HG03095 (cell line): ENCODE measurements around the gene PTPRE.

Experiments used
- ATAC-seq: cut with Tn5 transposase; IDR thresholded peaks from one replicate; pipeline ENCODE4 v1.9.1; 2021; ENCODE audit warnings: moderate library complexity; ENCODE audit not compliant: unreplicated experiment

PTPRE gene

DNA sequence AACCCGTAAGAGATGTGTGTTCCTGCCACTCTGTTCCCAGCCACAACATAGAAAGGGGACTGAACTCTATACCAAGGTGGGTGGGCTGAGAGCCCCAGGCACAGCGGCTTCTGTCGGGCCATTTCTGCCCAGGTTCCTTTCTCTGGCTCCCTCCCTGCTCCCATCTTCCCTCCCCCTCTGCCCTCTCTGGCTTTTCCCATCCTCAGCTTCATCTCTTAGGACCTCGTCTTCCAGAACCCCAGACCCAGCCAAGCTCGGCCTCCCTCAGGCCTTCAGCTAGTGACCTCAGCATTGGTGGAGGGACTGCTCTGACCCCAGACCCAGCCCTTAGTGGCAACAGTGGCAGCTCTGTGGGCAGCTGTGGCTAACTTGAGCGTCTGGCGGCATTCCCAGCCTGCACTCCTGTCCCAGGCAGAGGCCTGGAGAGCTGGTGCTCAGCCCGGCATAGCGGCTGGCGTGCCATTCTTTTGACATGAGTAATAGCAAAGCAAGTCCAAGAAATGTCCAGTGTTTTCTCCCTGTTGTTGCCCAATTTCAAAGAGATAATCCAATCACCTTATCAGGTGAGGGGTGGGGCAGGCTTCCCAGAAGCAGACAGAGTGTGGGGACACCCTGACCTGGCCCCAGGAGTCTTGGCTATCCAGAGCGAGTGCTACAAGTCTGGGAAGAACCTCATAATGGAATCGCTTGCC, 15.9 kb downstream of the PTPRE start:
- ATAC-seq, result no peak

GRCh38 chr10:127923646-127924045, 16.7 kb downstream of the PTPRE start:
- ATAC-seq, result no peak

GRCh38 chr10:127925471-127926207, 18.7 kb downstream of the PTPRE start:
- ATAC-seq, result no peak

DNA sequence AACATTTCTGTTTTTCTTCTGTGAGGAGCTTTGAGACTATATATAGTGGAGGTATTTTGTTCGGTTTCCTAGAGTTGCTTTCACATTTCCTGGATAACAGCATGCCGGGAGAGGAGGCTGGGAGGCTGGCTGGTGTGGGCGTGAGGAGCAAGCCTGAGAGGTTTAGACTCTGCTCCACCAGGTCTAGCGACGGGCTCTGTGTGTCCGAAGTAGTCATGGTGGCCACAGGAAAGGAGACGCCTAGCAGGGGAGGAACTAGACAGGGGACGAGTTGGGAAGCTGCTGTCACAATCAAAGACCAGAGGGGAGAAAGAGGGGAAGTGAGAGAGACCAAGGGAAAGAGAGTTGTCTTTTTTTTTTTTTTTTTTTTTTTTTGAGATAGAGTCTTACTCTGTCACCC, 19.6 kb downstream of the PTPRE start:
- ATAC-seq, result no peak

DNA sequence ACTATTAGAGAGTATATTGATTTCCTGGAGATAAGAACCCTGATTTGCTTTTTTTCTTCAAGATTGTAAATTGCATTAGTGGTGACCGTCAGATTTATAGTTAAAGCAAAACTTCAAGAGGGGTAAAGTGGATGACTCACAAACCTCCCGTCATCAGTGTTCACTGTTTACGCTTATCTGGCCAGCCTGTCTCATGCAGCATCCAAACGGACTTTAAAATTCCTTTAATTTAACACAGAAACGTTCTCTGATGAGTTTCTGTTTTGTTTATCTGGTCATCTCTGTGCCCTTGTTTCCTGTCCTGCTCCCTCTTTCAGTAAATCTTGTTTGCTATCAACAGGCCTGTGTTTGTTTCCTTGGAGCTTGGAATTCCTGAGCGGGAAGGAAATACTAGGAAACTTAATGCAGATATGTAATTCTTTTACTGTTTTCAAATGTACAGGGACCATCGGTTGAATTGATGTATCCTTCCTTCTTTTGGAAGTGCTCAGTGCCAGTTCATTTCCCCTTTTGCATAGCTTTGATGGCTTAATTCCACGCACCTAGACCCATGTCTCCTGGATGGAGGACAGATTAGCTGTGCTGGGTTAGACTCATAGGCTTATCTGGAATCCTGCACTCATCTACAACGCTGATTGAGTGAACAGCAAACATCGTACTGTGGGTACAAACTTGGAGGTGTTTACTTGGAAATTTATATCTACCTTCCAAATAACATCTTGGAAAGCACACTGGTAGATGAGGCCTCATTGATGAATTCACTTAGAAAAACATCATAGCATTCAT, 21.3 kb downstream of the PTPRE start:
- ATAC-seq, result no peak

DNA sequence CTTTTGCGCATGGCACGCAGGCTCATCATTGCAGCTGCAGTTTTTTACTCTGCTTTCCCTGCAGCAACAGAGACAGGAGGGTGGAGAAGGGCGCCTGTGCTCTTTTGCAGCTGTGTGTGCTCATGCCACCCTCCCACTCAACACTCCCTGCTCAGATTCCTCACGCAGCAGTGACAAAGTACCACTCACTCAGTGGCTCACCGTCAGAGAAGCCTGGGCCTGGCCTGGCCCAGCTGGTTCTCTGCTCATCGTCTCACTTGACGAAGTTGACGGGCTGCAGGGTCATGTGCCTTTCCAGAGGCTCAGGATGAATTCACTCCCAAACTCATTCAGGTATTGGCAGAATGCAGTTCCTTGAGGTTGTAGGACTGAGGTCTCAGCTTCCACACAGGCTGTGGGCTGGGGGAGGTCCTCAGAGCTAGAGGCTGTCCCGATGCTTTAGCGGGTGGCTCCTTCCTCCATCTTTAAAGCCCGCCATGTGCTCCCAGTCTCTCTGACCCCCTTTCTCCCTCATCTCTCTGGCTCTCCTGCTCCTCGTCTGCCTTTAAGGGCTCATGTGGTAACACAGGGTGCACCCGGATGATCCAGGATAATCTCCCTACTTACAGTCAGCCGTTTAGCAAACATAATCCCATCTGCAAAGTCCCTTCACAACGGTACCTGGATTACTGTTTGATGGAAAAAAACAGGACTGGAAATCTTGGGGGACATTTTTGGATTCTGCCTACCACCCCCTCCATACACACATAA, 25.8 kb downstream of the PTPRE start:
- no peak for ATAC-seq

DNA sequence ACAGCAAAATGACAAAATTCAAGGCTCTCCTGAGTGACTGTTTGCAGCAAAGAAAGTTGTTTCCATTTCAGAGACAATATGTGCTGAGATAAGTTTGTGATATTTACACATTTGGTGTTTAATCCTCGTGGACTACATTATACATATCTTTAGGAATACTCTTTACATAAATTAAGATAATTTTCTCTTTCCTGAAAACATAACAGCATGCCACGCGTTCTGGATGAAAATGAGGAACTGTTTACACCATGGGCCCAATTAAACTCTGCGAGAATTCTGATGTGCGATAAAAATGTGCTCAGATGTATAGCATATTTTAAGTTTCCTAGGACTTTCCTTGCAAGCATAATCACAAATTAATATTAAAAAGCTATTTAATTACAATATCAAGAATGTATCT, 26.4 kb downstream of the PTPRE start:
- ATAC-seq, result no peak

DNA sequence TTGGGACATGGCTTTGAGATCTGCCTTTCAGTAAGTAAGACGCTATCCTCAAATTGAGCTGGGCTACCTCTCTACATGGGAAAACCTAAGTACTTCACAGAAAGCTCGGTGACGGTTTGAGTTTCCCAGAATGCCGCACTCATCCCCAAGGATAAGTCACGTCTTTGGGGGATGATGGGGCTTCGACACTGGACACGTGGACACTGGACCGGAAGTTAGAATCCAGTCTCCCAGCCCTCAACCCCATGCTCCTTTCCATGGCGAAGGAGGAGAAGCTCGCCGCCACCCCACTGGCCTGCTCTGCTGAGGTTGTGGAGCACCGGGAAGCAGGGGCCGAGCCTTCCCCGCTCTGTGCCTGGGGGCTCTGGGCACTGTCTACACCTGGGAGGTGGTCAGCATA, 27.5 kb downstream of the PTPRE start:
- no peak for ATAC-seq

DNA sequence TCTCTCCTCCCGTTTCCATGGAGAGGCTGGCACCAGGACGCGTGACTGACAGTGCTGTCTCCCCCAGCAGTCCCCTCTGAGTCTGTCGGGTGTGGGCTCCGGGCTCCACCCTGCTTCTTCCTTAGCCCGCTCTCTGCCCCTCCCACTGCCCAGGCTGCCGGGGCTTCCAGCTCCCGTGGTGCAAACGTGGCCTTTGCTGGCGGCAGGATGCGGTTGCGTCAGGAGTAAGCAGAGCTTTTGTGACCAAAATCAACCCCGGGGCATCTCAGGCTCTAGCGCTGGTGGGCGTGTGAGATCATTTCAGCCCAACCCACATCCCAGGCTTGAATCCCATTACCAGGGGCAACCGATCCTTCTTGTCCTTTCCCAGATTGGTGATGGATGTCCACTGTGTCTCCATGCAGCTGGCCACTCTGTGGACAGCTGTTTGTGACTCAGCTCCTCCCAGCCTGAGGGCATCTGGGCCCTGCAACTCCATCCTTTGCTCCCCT, 28.2 kb downstream of the PTPRE start:
- ATAC-seq, result no peak

GRCh38 chr10:127937069-127937468, 30.2 kb downstream of the PTPRE start:
- no peak for ATAC-seq

DNA sequence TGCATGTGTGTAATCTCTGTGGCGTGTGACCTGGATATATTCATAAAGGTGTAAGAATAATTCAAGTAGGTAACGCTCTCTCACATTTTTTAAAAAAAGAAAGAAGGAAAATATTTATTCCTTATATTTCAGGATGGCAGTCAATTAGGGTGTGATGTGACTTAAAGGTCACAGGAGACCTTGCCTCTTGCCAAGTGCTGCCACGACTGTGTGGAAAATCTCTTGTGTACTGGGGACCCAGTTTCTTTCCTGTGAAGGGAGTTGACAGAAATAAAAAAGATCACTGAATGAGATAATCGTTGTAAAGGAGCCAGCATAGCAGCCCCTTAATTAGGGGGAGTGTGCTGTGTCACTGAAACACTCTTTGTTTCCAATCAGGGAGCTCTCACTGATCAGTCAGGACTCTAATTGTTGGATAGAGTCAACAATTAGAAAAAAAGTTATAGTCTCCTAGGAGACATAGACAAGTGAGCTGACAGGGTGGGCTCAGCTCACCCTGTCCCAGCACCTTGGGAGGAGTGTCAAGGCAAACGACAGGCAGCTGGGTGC, 31.1 kb downstream of the PTPRE start:
- ATAC-seq, result no peak

GRCh38 chr10:127939786-127940330, 33.0 kb downstream of the PTPRE start:
- ATAC-seq, result no peak

DNA sequence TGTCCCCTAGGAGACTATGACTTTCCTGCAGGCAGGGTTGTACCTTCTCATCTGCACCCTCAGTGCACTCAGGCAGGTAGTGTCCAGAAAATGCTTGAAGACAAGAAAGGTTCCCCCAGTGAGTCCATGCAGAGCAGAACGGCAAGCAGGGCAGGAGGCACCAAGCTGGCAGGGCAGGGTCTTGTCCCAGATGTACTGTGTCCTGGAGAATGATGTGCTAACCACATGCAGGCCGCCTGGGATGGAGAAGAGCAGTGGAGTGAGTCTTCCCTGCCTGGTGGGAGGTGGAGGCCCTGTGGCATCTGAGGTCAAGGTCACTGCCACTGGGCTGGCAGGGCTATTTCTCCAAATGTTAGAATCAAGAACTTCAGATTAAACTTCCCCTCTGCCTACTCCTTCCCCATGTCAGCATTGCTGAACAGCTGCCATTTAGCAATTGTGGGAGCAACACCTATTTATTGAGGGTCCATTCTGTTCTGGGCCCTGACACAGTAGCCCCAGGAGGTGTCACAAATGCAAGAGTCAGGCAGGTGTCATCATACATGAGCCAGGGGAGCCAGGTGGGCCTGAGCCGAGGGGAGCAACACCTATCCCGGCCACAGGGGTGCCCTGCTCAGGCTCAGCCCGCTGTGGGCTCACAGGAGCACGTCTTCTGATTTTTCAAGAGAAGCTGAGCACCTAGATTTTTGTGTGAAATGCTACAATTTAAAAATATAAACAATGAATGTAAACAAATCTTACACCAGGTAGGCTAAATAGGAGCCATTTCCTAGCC, 34.1 kb downstream of the PTPRE start:
- no peak for ATAC-seq

DNA sequence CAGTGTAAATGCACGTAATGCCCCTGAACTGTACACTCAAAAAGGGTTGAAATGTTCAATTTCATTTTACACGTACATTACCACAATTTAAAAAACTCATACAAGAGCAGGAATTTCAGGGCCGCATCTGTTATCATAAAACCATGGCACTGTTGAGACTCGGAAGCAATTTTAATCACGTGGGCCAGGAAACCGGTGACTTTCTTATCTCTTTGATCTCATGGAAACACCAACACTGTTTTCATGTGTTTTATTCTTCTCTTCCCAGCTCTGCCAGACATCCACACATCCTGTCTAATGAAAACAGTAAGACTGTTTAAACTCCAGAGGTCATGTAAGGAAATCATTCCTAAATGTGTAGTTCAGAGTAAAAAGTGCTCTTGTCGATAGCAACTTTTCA, 35.9 kb downstream of the PTPRE start:
- ATAC-seq, result no peak

DNA sequence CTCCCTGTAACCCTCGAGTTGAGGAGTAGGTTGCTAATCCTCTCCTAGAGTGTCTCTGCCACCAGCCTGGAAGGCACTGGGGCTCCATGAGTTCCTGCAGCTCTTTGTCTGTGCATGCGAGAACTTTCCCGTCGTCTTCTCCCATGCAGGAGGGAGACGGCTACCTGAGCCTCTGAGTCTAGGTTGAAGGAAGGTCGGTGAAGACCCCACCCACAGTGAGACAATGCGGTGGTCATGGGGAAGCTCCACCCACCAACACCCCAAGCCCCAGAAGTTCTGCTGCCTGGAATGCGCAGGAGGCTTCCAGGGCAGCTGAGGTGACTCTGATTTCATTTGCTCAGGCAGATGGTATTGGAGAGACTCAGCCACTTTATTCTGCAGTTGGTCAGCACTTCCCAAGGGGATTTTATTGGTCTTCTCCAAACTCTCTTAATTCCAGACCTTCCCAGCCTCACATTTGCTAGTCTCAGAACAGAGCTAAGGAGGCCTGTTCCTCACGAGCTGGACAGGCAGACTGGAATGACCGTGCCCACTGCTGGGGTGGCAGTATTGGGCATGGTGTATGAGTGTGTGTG, 36.5 kb downstream of the PTPRE start:
- ATAC-seq, result no peak

DNA sequence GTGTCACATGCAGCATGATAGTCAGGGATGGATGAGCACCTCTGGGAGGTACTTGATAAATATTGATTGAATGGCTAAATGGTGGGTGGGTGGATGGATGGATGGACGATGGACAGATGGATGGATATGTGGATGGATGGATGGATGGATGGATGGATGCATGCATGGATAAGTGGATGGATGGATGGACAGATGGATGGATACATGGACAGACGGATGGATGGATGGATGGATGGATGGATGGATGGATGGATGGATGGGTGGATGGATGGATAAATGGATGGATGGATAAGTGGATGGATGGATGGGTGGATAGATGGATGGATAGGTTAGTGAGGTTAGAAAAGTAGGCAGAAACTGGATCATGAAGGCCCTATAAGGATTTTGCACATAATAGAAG, 37.4 kb downstream of the PTPRE start:
- ATAC-seq, result no peak

DNA sequence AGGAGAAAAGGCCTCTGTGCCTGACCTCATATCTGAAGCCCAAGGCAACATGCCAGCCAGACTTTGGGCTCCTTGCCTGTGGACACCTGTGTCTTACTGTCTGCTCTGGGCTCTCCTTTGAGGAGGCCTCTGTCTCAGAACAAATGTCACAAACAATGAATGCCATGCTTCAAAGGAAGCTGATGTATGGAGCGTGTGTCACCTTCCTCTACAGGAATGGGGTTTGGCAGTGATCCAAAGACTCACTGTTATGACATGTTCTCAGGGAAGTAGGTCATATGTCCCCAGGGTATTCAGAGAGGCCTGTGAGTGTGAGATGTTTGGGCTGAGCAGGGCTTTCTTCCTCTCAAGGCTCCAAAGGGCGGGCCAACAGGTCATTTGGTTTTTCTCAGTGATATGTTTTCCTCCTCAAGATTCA, 38.4 kb downstream of the PTPRE start:
- ATAC-seq, result no peak

- no peak for ATAC-seq
Measured at GRCh38 chr10:127945948-127946711, 39.2 kb downstream of the PTPRE start.

GRCh38 chr10:127947211-127947610, 40.3 kb downstream of the PTPRE start:
- ATAC-seq, result no peak
